SK-N-MC (cell line): ENCODE results near the gene RAB7A.

ENCODE experiments used
- EZH2 ChIP-seq: fragments of 200-600 bp; sonication (generic); IDR thresholded peaks from one replicate; pipeline ENCODE4 v1.6.1; 2017; ENCODE audit warnings: antibody characterized with exemption
- FOXP2 ChIP-seq: optimal IDR thresholded peaks from 2 replicates; pipeline ENCODE3; 2011; ENCODE audit warnings: mild to moderate bottlenecking, moderate library complexity; ENCODE audit not compliant: insufficient read depth; ENCODE audit errors: extremely low read length, control extremely low read depth
- POLR2AphosphoS5 ChIP-seq: IDR thresholded peaks from 2 replicates; pipeline ENCODE4 v1.6.1; 2012; ENCODE audit warnings: mild to moderate bottlenecking, low read depth, low read length, borderline replicate concordance

DNA sequence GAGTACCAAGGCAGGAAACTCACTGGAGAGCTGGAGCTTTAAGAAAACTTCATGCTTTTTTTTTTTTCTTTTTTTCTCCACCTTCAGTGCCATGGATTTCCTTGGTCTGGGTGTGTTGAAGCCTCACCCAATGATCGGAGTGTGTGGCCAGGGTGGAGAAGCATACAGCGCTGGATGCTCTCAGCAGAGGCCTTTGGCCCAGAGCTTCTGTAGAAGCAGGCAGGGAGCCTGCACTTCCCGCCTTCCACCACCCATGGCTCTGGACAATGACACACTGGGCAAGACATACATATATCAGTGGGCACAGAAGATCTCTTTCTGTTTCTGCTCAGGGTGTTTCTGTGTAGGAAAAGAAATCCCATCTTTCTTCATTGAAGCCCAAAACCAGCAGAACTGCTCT lies 97.6 kb downstream of the RAB7A start:
- TF ChIP-seq EZH2 (no peak), POLR2AphosphoS5 (no peak), FOXP2 (no peak)
